Astrocyte (in vitro differentiated cells and primary cell): ENCODE results near the gene CDH9.

ENCODE experiments used
- EZH2 ChIP-seq: IDR thresholded peaks from 2 replicates; pipeline ENCODE4 v1.6.1; 2012; ENCODE audit warnings: mild to moderate bottlenecking, low read length, inconsistent platforms; ENCODE audit not compliant: insufficient read depth
- TF ChIP-seq, protein P1 (sequence below): IDR thresholded peaks from 2 replicates; pipeline ENCODE4 v1.5.1; 2011; ENCODE audit warnings: low read depth, mild to moderate bottlenecking, inconsistent platforms, low read length, moderate library complexity; ENCODE audit not compliant: insufficient read depth

DNA sequence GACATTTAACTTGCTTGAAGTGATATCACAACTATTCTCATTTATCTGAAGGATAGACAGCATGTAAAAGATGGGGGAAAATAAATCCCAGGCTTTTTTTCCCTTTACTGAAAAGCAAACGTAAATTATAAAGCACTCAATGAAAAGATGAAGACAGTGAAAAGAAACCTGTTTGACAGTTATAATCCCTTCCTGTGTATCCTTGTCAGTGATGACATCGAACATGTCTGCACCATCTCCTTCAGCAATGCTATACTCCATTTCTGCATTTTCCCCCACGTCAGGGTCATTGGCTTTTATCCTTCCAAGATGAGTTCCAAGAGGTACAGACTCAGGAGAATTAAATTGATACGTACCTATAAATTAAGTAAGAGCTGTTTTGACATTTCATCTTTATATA, 134.9 kb downstream of the CDH9 start:
- TF ChIP-seq, protein P1, sequence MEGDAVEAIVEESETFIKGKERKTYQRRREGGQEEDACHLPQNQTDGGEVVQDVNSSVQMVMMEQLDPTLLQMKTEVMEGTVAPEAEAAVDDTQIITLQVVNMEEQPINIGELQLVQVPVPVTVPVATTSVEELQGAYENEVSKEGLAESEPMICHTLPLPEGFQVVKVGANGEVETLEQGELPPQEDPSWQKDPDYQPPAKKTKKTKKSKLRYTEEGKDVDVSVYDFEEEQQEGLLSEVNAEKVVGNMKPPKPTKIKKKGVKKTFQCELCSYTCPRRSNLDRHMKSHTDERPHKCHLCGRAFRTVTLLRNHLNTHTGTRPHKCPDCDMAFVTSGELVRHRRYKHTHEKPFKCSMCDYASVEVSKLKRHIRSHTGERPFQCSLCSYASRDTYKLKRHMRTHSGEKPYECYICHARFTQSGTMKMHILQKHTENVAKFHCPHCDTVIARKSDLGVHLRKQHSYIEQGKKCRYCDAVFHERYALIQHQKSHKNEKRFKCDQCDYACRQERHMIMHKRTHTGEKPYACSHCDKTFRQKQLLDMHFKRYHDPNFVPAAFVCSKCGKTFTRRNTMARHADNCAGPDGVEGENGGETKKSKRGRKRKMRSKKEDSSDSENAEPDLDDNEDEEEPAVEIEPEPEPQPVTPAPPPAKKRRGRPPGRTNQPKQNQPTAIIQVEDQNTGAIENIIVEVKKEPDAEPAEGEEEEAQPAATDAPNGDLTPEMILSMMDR: no peak
- TF ChIP-seq EZH2: no peak
